ENCODE data around the gene EXOC8.
"Not testable (repeated sequence)": the region's sequence is repeated elsewhere in the genome, so short reads cannot be mapped to it uniquely, and the experiment has no call there.

EXOC8 gene

GRCh38 chr1:231354330-231355020, 16.8 kb upstream of the EXOC8 start:
- DNase-seq (ENCODE audit: low read depth): no peak

GRCh38 chr1:231353086-231353485, 15.4 kb upstream of the EXOC8 start:
- DNase-seq (ENCODE audit: low read depth): no peak
- H3K4me3 ChIP-seq (ENCODE audit: low read depth, low read length): no peak overlapping the region

More at GRCh38 chr1:231354330-231355020, 16.8 kb upstream of the EXOC8 start:
- no peak overlapping the region for H3K4me3 ChIP-seq (ENCODE audit: low read depth, low read length)

- no peak for DNase-seq (ENCODE audit: low read depth)
- no peak overlapping the region for H3K4me3 ChIP-seq (ENCODE audit: low read depth, low read length)
Observed at GRCh38 chr1:231351816-231352215, 14.2 kb upstream of the EXOC8 start.

GRCh38 chr1:231348856-231349255, 11.2 kb upstream of the EXOC8 start:
- not testable (repeated sequence) for DNase-seq (ENCODE audit: low read depth); H3K4me3 ChIP-seq (ENCODE audit: low read depth, low read length)

GRCh38 chr1:231348442-231348841, 10.8 kb upstream of the EXOC8 start:
- H3K4me3 ChIP-seq (ENCODE audit: low read depth, low read length): no peak overlapping the region
- DNase-seq (ENCODE audit: low read depth): no peak

- no peak overlapping the region for H3K4me3 ChIP-seq (ENCODE audit: low read depth, low read length)
- DNase-seq (ENCODE audit: low read depth): no peak
Observed at GRCh38 chr1:231347961-231348360, 10.3 kb upstream of the EXOC8 start.

GRCh38 chr1:231340328-231341013, 2.8 kb upstream of the EXOC8 start:
- H3K4me3 ChIP-seq (ENCODE audit: low read depth, low read length): no peak overlapping the region
- no peak for DNase-seq (ENCODE audit: low read depth)

- no peak for DNase-seq (ENCODE audit: low read depth)
- peak within 1 kb of the TSS; percentile 98 for H3K4me3 ChIP-seq (ENCODE audit: low read depth, low read length)
Observed at GRCh38 chr1:231338270-231339128, 847 bp upstream of the EXOC8 start, which contains the start of gene SPRTN. SPRTN (plus strand) TSS chr1:231338293; CDS start chr1:231338384, 91 bp downstream.

GRCh38 chr1:231337043-231337471, 595 bp downstream of the EXOC8 start:
- H3K4me3 ChIP-seq (ENCODE audit: low read depth, low read length): peak overlapping the region; percentile 98
- DNase-seq (ENCODE audit: low read depth): no peak

GRCh38 chr1:231335663-231336602, 1.7 kb downstream of the EXOC8 start:
- no peak for DNase-seq (ENCODE audit: low read depth)
- H3K4me3 ChIP-seq (ENCODE audit: low read depth, low read length): peak overlapping the region; percentile 98

GRCh38 chr1:231334952-231335351, 2.7 kb downstream of the EXOC8 start:
- peak overlapping the region; percentile 98 for H3K4me3 ChIP-seq (ENCODE audit: low read depth, low read length)
- no peak for DNase-seq (ENCODE audit: low read depth)

GRCh38 chr1:231334079-231334666, 3.5 kb downstream of the EXOC8 start:
- no peak for DNase-seq (ENCODE audit: low read depth)
- peak overlapping the region; percentile 98 for H3K4me3 ChIP-seq (ENCODE audit: low read depth, low read length)

- H3K4me3 ChIP-seq (ENCODE audit: low read depth, low read length): no peak overlapping the region
- no peak for DNase-seq (ENCODE audit: low read depth)
Observed at GRCh38 chr1:231332761-231333160, 4.9 kb downstream of the EXOC8 start.

GRCh38 chr1:231329483-231329882, 8.2 kb downstream of the EXOC8 start:
- no peak for DNase-seq (ENCODE audit: low read depth)
- H3K4me3 ChIP-seq (ENCODE audit: low read depth, low read length): no peak overlapping the region

- no peak overlapping the region for H3K4me3 ChIP-seq (ENCODE audit: low read depth, low read length)
- DNase-seq (ENCODE audit: low read depth): no peak
Observed at GRCh38 chr1:231327617-231328016, 10.0 kb downstream of the EXOC8 start.

- no peak overlapping the region for H3K4me3 ChIP-seq (ENCODE audit: low read depth, low read length)
- no peak for DNase-seq (ENCODE audit: low read depth)
Observed at GRCh38 chr1:231326248-231326647, 11.4 kb downstream of the EXOC8 start.

GRCh38 chr1:231324660-231325059, 13.0 kb downstream of the EXOC8 start:
- H3K4me3 ChIP-seq (ENCODE audit: low read depth, low read length): no peak overlapping the region
- no peak for DNase-seq (ENCODE audit: low read depth)

GRCh38 chr1:231322880-231323530, 14.6 kb downstream of the EXOC8 start:
- DNase-seq (ENCODE audit: low read depth): no peak
- no peak overlapping the region for H3K4me3 ChIP-seq (ENCODE audit: low read depth, low read length)
